COLO829 (cell line): ENCODE results near the gene CUL1.

ENCODE experiments used
- DNase-seq: peaks from one replicate; pipeline ENCODE4 v3.0.0; 2012; ENCODE audit warnings: low spot score

The CUL1 gene

DNA sequence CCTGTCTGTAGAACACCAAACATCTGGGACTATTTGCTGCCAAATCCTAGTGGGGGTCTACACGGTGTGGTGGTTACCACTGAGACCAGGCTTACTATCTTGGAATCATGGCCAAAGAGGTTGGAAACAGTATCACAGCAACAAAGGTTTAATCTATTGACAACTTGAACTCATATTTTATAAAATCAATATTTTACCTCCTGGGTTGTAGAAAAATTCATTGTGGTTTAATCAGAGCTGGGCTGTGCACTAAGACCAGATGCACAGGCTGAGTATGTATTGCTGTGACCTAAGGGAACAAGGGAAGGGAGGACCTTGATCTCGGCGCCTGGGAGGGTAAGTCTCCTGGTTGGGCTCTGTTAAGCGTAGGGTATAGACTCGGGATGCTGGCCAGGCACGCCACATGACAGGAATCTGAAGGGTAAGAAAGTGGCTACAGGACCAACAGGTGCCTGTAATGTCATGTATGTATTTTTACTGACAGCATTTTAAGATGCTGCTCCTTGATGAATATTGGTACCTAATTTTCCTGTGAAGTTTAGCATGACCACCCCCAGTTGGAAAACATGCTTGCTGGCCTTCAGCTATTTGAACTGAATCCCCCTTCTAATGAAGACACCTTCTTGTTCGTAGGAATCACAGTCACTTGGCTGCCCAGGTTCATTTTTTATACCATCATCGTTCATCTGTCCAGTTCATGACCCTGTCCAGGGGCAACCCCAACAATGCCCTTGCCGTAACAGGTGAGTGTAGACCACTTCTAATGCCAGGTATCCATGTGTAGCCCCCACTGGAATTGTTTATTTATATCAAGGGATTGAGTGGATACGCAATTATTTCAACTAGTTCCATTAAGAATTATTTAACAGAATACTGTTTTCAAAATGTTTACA lies 105.9 kb downstream of the CUL1 start:
- no peak for DNase-seq

DNA sequence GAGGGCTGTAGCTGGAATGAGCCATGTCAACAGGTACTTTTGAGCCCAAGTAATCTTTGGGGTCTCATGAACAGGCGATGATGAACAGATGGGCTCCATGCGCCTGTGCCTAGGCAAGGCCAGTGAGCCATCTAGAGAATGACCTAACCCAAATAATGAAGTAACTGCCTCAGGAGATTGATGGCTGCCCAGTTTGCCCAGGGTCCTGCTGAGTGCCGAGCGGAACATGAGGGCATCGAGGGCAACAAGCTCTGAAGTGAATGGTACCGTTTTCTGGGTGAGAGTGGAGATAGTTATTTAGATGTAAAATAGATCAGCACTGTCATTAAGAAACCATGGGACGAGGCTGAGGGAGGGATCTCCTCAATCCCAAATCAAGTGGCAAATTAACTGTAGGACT lies 107.5 kb downstream of the CUL1 start:
- DNase-seq: no peak

DNA sequence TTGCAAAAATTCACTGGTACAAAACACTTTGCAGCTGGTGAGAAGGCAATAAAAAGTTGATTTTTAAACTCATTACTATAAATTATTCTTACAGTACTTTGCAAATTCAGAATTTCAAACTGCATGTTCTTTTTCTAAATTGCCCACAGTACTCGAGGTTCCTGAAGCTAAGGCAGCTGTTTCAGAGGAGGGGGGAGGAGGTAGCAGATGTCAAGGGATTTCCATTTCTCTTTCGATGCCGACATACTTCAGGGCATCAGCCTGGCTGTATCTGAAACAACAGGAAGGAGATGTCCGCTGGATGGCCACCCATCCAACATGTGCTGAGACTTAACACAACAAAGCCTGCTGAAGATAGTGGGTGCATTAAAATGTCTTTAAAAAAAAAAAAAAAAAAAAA lies 108.7 kb downstream of the CUL1 start:
- no peak for DNase-seq

DNA sequence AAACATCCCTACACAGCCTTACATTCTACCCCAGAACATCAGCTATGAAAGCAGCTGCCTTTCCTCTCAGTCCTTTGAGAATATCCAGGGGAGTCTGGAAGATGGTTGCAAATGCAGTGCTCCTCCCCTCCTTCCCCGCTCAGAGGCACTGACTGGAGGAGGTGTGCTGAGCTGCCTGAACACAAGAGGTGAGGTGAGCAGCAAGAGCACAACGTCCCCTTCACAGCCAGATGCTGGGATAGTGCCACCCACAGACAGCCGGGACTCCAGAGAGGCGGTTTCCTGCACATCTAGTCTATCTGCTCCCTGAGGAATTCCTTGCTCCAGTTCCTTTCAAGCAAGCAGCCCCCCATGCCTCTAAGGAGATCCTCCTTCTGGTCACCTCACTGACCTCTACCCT lies 111.2 kb downstream of the CUL1 start:
- DNase-seq: no peak

DNA sequence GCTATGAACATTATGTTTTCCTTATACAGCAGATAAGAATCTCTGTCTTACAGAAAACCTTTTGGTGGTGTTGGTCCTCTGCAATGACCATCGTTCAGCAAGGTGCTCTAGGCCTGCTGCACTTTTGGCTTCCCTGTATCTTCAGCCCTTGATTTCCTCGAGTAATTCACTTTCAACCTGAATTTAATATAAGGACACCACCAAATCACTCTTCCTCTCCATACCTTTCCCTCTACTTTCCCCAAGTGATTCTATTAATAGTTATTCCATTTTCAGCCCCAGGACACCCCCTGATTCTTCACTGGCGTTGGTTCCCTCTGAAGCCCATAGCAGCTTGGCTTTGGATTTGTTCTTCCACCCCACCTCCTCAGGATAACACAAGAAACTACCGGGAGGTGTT lies 113.2 kb downstream of the CUL1 start:
- no peak for DNase-seq

DNA sequence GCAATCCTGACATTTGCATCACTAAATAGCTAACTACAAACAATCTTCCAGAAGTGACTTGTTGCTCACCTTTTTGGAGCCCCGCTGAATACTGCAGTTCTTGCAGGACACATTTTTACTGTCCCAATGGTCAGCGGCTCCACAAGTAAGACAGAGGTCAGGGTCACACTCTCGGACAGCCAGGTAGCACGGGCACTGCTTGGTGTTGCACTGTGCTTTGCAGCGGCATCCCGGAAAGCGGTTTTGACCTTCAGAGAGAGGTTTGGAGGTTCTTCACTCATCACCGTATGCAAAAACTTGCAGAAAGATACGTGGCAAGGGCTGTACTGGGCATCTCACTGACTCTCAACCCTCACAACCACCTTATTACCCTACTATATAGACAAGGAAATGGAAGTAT lies 115.2 kb downstream of the CUL1 start:
- no peak for DNase-seq

DNA sequence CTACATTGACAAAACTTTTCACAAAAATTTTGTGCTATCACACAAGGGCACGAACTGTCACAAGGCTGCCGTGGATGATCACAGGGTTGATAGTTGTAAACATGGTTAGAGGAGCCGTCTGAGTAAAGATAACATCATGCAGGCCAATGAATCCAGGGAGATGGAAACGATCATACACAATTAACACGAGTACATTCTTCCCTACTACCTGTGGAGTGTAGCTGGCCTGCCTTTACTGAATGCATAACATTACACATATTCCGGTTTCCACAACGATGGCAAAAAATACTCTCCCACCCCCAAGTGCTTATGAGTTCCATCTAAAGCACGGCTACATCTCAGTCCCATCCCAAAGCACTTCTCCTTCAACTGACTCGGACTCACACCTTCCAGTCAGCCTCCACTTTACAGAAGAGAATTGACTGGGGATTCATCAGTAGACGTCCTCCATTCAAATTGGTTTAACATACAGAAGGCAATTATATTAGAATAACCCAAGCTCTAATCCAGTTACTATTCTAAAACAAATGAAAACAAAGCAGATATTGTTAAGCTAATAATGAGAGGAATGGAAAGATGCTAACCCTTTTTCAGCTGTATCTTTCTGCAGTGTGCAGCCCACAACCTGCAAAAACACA lies 116.3 kb downstream of the CUL1 start:
- DNase-seq: no peak

DNA sequence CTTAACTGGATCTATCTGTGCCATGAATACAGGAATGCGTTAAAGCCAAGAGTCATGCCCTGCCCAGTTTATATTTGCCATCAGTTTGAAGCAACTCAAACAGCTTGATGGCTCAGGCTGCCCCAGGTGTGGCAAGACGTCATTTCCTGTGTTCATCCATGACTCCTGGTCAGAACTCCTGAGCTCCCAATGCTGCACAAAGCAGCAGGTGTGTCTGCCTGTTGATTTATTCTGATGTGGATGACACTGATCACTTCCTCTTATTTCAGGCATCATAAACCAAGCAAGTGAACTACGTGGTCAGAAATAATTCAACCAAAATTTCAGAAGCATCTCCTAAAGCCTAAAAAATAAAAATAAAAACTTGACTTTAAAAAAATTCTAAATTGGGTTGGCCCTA lies 116.9 kb downstream of the CUL1 start:
- no peak for DNase-seq

DNA sequence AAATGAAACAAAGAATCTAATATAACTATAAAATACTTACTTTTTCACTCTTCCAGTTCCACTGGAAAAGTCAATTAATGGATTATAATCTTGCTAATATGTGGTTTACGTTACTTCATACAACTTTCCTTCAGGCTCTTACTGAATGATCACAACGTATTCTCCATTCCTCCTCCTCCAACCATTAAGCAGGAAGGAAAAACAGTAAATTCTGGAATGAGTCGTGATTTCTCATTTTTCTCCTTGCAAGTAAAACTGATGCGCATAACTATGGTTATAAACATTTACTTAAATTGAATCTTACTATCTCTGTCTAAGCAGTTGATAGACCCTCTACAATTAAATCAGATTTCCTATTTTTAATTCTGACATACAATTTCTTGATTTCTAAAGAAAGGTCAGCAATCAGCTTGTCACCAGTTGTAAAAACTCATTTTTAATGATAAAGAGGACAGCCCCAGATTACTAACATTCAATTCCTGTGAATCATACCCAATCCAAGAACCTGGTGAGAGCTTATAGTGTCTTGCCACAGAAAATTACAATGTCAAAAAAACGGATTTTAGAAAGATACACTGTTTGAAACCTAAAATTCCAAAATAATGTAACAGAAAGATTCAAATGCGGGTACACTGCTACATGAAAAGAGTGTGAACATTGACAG lies 121.1 kb downstream of the CUL1 start:
- no peak for DNase-seq

DNA sequence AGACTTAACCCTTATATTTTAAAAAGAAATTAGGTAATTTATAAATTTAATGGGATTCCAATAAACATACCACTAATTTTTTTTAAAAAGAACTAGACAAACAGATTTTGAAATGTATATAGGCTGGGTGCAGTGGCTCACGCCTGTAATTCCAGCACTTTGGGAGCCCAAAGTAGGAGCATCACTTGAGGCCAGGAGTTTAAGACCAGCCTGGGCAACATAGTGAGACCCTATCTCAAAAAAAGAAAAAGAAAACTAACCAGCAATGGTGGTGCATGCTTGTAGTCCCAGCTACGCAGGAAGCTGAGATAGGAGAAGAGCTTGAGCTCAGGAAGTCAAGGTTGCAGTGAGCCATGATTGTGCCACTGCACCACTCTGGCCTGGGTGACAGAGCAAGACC lies 122.7 kb downstream of the CUL1 start:
- no peak for DNase-seq

DNA sequence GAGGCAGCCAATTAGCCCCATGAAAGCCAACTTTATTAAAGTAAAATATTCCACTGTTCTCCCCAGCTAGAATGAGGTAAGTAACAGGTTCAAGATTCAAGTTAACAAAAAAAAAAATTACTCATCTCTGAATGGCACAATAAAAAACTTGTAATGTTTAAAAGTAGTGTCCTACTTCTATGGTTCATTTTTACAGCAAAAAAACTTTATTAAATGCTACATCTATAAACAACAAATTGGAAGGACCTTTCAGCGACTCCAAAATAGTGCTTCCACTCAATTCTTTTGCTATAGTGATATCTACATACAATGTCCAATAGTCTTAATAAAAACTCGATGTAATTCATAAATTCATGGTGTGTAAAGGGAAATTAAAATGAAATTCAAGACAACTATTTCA lies 126.2 kb downstream of the CUL1 start:
- DNase-seq: no peak

DNA sequence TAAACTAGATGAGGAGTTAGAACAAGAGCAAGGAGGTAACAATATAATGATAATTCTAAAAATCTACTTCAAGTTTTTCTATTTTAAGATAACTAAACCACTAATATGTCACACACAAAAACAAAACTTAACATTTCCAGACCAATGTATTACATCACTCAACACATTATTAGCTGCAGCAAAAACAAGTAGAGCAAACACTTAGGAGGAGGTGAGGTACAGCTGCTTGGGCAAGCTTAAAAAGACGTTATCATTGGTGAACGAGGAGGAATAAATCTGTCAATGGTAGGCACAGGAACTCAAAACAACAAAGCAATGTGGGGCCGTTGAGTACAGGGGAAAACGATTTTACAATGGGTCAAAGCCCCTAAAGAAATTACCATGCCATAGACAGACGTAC lies 126.6 kb downstream of the CUL1 start:
- DNase-seq: no peak

DNA sequence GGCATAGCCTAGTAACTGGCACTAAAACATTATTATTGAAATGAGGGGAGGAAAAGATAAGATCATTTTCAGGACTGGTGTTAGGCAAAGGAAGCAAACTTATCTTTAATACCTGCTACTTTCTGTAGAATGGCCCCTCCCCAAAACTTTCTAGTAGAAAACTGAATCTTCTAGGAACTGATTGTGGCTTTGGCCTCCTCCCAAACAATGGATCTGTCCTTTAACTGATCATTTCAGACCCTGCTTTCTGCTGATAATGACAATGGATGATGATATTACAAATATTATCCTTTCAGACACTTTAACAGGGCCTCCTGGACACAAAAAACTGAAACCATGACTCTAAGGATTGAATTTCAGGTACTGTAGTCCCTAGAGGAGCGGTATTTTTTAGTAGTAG lies 130.3 kb downstream of the CUL1 start:
- DNase-seq: no peak

DNA sequence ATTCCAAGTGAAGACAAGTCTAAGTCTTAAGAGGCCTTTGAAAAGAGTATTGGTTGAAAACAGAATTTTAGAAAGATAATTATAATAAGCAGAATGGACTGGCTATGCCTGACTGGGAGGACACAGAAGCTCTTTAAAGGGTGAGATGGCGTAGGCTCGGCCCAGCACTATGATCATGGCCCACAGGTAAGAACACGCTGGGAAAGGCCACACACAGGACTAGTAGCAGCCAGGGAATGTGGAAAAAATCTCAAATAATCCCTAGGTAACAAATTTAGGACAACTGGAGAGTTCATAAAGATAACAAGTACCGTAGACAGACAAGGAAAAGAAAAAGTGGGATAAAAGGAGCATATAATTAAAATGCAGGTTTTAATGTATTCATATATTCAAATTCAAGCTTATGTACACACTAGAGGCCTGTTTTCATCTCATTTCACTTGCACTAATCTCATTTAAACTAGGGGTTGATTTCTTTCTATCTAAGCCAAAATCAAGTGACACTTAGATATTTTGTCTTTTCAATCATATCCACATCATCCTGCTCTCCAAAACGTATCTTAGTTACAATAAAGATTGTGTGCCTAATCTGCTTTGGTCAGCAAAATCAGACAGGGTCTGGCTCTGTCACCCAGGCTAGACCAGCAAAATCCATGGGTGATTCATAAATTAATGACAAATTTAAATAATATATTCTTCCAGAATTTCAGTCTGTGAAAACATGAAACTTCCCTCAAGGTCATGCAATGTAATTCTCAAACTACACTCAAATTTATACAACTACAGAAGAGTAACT lies 132.4 kb downstream of the CUL1 start:
- DNase-seq: no peak

DNA sequence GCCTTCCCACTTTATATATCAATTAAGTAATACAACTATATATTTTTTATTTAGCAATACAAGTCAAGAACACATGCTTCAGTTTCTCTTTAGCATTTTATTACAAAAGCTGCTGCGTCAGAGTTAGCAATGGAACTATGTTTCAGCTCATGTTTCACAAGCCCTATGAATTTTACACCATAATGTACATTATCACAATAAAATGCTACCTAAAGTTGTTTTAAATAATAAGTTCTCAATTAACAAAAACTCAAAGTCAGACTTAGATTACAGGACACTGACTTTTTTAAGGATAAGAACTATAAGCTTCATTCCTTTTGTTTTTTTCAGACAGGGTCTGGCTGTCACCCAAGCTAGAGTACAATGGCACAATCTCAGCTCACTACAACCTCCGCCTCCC lies 133.1 kb downstream of the CUL1 start:
- no peak for DNase-seq

DNA sequence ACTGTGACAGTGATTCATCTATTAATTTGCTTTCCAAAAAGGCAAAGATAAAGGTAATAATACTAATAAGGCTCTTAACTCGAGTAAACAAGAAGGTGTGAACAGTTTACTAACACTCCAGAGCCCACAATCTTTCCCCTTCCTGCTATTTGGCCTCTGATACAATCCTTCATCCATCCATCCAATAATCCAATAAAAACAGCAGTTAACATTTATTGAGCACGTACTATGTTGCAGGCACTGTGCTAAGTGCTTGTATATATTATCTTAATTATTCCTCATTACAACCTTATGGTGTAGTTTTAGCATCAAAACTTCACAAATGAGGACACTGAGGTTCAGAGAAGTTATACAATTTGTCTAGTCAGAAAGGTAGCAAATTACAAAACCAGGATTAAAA lies 135.9 kb downstream of the CUL1 start:
- no peak for DNase-seq

DNA sequence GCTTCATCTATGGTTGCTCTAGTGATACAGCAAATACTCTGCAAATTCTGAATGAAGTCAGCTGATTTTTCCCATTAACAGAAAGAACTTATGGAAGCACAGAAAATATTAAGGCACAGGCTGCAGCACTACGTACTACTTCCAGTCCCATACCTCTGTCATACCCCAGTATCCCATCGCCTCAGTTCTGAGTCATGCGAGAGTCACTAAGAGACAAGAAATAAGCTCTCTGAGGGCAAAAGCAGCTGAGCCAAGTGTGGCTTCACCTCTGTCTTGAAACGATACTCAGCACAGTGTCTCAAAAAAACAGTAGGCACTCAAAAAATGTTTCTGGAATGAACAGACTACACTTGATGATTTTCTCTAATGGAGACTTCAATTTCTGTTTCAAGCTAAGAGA lies 137.2 kb downstream of the CUL1 start:
- DNase-seq: no peak

DNA sequence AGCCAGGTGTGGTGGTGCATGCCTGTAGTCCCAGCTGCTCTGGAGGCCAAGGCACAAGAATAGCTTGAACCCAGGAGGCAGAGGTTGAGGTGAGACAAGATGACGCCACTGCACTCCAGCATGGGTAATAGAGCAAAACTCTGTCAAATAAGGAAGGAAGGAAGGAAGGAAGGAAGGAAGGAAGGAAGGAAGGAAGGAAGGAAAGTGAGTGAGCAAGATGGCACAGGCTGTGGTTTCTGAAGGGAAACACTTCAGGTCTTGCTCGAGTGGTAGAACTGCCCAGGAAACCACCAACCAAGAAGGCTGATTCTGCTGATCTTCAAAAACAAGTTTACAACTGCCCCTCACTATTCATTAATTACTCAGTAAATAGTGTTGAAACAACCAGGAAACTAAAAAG lies 140.2 kb downstream of the CUL1 start:
- DNase-seq: no peak

DNA sequence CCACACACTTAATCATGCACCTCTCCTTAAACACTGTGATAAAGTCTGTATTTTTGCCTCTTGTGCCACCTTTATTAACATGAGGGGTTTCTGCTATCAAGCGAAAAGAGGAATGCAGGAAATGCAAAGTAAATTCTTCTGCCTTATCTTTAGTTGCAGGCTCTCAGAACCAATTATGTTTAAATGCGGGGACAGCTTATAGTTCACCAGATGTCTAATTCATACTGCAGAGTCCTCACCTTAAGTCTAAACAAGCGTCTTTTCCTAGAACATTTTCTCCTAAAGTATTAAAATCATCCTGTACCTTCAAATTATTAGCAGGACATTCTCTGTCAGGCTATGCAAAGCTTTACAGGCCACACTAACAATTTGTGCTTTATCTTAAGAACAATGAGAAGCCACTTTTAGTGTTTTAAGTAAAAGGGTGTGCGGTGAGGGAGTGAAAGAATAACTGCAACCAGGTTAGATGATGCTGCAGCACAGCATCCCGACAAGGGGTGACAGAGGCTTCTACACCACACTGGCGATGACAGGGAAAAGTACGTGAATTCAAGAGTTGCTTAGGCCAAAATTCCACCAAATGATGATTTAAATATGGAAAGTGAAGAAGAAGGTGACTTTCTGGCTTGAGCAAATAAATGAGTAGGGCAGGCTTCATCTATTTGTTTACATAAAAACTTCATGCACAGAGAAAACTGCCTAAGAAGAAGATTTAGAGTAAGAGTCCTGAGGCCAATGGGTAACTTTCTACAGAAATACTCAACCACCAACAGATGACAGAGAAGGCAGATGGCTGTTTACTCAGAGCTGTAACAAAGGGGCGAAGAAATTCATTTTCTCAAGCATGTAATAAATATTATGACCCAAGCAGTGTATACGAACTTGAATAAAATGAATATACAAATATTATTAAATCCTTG lies 149.4 kb downstream of the CUL1 start:
- no peak for DNase-seq

DNA sequence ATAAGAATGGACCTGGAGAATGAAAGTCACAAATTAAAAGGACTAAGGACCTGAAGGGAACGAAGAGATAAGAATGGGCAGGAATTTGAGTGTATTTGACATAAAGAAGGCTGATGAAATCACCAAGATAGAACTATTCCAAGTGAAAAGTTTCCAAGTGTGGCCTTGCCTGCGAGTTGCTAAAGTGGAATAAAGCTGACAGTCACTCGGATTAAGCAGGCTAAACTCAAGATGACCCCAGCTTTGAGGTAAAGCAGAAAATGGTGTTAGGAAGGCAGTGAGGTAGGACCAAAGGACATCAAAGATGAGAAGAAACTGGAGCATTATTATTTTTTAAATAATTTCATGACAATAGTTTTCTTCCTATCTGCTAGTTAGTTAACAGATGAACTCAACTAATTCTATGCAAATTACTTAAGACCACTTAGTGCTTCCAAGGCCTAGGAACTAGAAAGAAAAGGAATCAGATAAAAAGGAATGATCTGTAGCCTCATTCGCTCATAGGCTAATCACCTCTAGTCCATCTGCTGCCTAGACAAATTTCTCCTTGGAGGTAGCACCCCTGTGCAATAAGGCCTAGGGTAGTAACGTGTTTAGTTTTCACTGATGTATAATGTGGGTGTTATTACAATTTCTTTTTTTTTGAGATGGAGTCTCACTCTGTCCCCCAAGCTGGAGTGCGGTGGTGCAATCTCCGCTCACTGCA lies 150.8 kb downstream of the CUL1 start:
- DNase-seq: no peak

DNA sequence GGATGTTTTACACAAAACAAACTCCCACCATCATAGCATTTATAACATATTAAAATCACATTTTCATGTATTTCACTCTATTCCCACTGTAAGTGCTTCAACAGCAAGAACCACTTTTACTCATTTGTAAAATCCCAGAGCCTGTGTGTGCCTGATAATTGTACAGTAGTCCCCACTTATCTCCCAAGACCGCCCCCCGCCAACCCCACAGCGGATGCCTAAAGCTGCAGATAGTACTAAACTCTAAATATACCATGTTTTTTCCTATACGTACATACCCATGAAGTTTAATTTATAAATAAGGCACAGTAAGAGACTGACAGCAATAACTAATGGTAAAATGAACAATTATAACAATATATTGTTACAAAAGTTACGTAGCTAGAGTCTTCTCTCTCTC lies 151.9 kb downstream of the CUL1 start:
- no peak for DNase-seq
